ENCODE data around the gene RUNX2. TPM values are rescaled to one million over a fixed set of nuclear protein-coding genes. Genes with fewer than 3 reads are reported as not detected.
A peak's percentile ranks its signal among the peaks of the same experiment; 100 is the strongest.

The RUNX2 gene
- total and polyA plus RNA-seq, 2 experiments from 2014 or later: 1.0 to 2.1 TPM

GRCh38 chr6:45697605-45698004 is 369.5 kb downstream of the RUNX2 start:
- Histone ChIP-seq H3K4me2 (no peak overlapping the region), H2AFZ (no peak overlapping the region), H3K36me3 (replicated peaks; ENCODE audit: insufficient read depth, low read depth) (no peaks in the 10 kb centered on the region), H3K9me3 (ENCODE audit: low read depth) (no peaks in the 10 kb centered on the region), H4K20me1 (ENCODE audit: insufficient read depth, poor library complexity, severe bottlenecking) (no peaks in the 10 kb centered on the region), H3K27me3 (no peaks in the 10 kb centered on the region), H3K79me2 (no peaks in the 10 kb centered on the region), H3K9me2 (replicated peaks; ENCODE audit: insufficient read depth) (no peaks in the 10 kb centered on the region), H3K4me1 (ENCODE audit: insufficient read depth) (peaks cover 6% of the 10 kb centered on the region), H3K4me3 (no peak overlapping the region), H3K27ac (peak overlapping the region; percentile 19)
- no peak for TF ChIP-seq EZH2 (IDR thresholded peaks at IDR 0.05; ENCODE audit: borderline replicate concordance)
- TF ChIP-seq EZH2phosphoT487 (IDR thresholded peaks at IDR 0.05; ENCODE audit: low read depth, severe bottlenecking, unreplicated experiment): no peak
- TF ChIP-seq CTCF (IDR thresholded peaks at IDR 0.05; ENCODE audit: poor library complexity): no peak
- peak; percentile 61 for DNase-seq (ENCODE audit: low spot score)
- 64% methylated on average over 6 of the region's 6 CpGs for WGBS (ENCODE audit: low lambda C conversion rate, missing lambda C conversion rate)

DNA sequence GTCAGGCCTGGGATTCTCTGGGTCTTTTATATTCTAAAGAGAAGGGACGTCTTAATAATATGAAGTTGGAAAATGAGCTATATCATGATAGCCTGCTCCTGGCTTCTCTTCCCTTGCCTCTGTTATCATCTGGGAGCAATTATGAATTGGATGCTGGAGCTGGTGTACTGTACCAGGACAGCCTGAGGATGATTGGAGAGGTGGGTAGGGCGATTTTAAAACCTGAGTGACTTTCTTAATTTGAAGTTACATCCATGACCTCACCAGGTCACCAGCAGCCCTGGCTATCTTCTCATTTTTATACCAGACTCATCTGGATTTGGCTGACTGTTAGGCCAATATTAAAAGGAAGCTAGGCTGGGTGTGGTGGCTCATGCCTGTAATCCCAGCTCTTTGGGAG is 369.9 kb downstream of the RUNX2 start:
- Histone ChIP-seq H3K27me3 (no peaks in the 10 kb centered on the region), H3K9me3 (ENCODE audit: low read depth) (no peaks in the 10 kb centered on the region), H3K4me2 (no peak overlapping the region), H3K4me1 (ENCODE audit: insufficient read depth) (peaks cover 6% of the 10 kb centered on the region), H2AFZ (no peak overlapping the region), H3K4me3 (no peak overlapping the region), H3K79me2 (no peaks in the 10 kb centered on the region), H4K20me1 (ENCODE audit: insufficient read depth, poor library complexity, severe bottlenecking) (no peaks in the 10 kb centered on the region), H3K9me2 (replicated peaks; ENCODE audit: insufficient read depth) (no peaks in the 10 kb centered on the region), H3K36me3 (replicated peaks; ENCODE audit: insufficient read depth, low read depth) (no peaks in the 10 kb centered on the region), H3K27ac (no peak overlapping the region)
- TF ChIP-seq EZH2phosphoT487 (IDR thresholded peaks at IDR 0.05; ENCODE audit: low read depth, severe bottlenecking, unreplicated experiment): no peak
- TF ChIP-seq EZH2 (IDR thresholded peaks at IDR 0.05; ENCODE audit: borderline replicate concordance): no peak
- no peak for TF ChIP-seq CTCF (IDR thresholded peaks at IDR 0.05; ENCODE audit: poor library complexity)
- no peak for DNase-seq (ENCODE audit: low spot score)
- 88% methylated on average over 2 of the region's 2 CpGs for WGBS (ENCODE audit: low lambda C conversion rate, missing lambda C conversion rate)

DNA sequence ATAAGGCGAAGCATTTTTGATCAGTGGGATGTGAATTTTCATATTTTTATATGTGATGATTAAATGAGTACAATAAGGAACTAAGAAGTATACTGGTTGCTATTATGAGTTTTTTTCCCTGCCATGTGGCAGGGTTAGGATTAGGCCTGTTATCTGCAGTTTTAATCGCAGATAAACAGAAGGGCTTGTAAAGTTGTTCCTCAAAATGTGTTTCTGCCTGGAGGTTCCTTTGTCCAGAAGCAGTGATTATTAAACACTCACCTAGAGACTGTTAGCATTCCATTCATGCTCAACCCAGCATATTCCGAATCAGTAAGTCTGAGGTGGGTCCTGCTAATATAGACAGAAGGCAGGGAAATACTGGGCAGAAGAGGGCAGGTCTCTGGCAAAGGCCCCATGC is 371.5 kb downstream of the RUNX2 start:
- Histone ChIP-seq H3K9me3 (ENCODE audit: low read depth) (no peaks in the 10 kb centered on the region), H2AFZ (no peak overlapping the region), H3K79me2 (no peaks in the 10 kb centered on the region), H3K36me3 (replicated peaks; ENCODE audit: insufficient read depth, low read depth) (no peaks in the 10 kb centered on the region), H3K4me2 (no peak overlapping the region), H3K27me3 (no peaks in the 10 kb centered on the region), H3K27ac (no peak overlapping the region), H3K9me2 (replicated peaks; ENCODE audit: insufficient read depth) (no peaks in the 10 kb centered on the region), H3K4me1 (ENCODE audit: insufficient read depth) (peaks cover 6% of the 10 kb centered on the region), H4K20me1 (ENCODE audit: insufficient read depth, poor library complexity, severe bottlenecking) (no peaks in the 10 kb centered on the region), H3K4me3 (no peak overlapping the region)
- DNase-seq (ENCODE audit: low spot score): no peak
- 52% methylated on average over 3 of the region's 3 CpGs for WGBS (ENCODE audit: low lambda C conversion rate, missing lambda C conversion rate)
- no peak for TF ChIP-seq CTCF (IDR thresholded peaks at IDR 0.05; ENCODE audit: poor library complexity)
- TF ChIP-seq EZH2 (IDR thresholded peaks at IDR 0.05; ENCODE audit: borderline replicate concordance): no peak
- no peak for TF ChIP-seq EZH2phosphoT487 (IDR thresholded peaks at IDR 0.05; ENCODE audit: low read depth, severe bottlenecking, unreplicated experiment)

Data from hepatocyte (in vitro differentiated cells).